Thoracic aorta (tissue), 2 donors: ENCODE results near the gene SPON1. TPM values are rescaled to one million over a fixed set of nuclear protein-coding genes. Genes with fewer than 3 reads are reported as not detected.
A peak's percentile ranks its signal among the peaks of the same experiment; 100 is the strongest.

Source experiments
- ATAC-seq: fragments of 150-250 bp; one replicate; pipeline ENCODE4 v1.8.0; 2017; ENCODE audit warnings: low read depth; ENCODE audit not compliant: insufficient number of reproducible peaks, low FRiP score
- DNase-seq: peaks from one replicate; pipeline ENCODE4 v3.0.0-alpha.2; 2020; ENCODE audit warnings: low spot score
- H3K27ac ChIP-seq, 2 donors: fragments of 200-600 bp; sonication (generic); 1 replicate in 1 of 2; 2 replicates in 1 of 2; pipeline ENCODE4 v1.5.1; 2016; ENCODE audit warnings: mild to moderate bottlenecking in 2 of 2, moderate library complexity in 2 of 2
- H3K27me3 ChIP-seq: fragments of 200-600 bp; sonication (generic); replicated peaks from 2 replicates; pipeline ENCODE4 v1.6.0; 2016; ENCODE audit warnings: mild to moderate bottlenecking; ENCODE audit not compliant: insufficient read depth
- H3K36me3 ChIP-seq: fragments of 200-600 bp; sonication (generic); one replicate; pipeline ENCODE4 v1.5.1; 2016
- H3K4me1 ChIP-seq, 2 donors: fragments of 200-600 bp; sonication (generic); 1 replicate in 1 of 2; 2 replicates in 1 of 2; pipeline versions ENCODE4 v1.5.1 to v1.6.0; 2016; ENCODE audit warnings: low read depth in 2 of 2, mild to moderate bottlenecking in 1 of 2; ENCODE audit not compliant: control insufficient read depth in 1 of 2
- H3K4me3 ChIP-seq: fragments of 200-600 bp; sonication (generic); 2 replicates; pipeline ENCODE4 v1.5.1; 2016; ENCODE audit warnings: mild to moderate bottlenecking
- H3K9me3 ChIP-seq: fragments of 200-600 bp; sonication (generic); 2 replicates; pipeline ENCODE4 v1.5.1; 2016
- CTCF ChIP-seq: fragments of 200-600 bp; sonication (generic); IDR thresholded peaks from one replicate; pipeline ENCODE4 v1.5.1; 2019; ENCODE audit warnings: antibody characterized with exemption
- total RNA-seq, 2 donors: library from RNA; depleted of rRNA; stranded (reverse); fragments of >200 nt; gene quantifications; one replicate each; pipeline versions ENCODE4 v1.1.0 to v1.2.3, GENCODE V29; 2016

The SPON1 gene
- total RNA-seq, 2 donors from 2014 or later: 20.6 to 48.5 TPM

GRCh38 chr11:14308897-14309387, 346.4 kb downstream of the SPON1 start:
- peak; percentile 10 for TF ChIP-seq CTCF
- H3K36me3 ChIP-seq: no peaks in the 10 kb centered on the region
- no peaks in the 10 kb centered on the region for H3K27me3 ChIP-seq
- no peak overlapping the region for H3K27ac ChIP-seq
- no peak overlapping the region for H3K4me3 ChIP-seq
- no peak for DNase-seq
- no peaks in the 10 kb centered on the region for H3K9me3 ChIP-seq
- H3K4me1 ChIP-seq: peaks cover 25 to 52% of the 10 kb centered on the region in 2 donors
- no peak for ATAC-seq

- Histone ChIP-seq H3K27me3 (no peaks in the 10 kb centered on the region), H3K4me1 (peaks cover 25 to 54% of the 10 kb centered on the region in 2 donors), H3K27ac (no peak overlapping the region), H3K4me3 (no peak overlapping the region), H3K36me3 (no peaks in the 10 kb centered on the region), H3K9me3 (no peaks in the 10 kb centered on the region)
- ATAC-seq (no peak), DNase-seq (no peak)
- no peak for TF ChIP-seq CTCF
Observed at GRCh38 chr11:14309425-14310192, 347.1 kb downstream of the SPON1 start.

- ATAC-seq (no peak), DNase-seq (no peak)
- no peak for TF ChIP-seq CTCF
- H3K9me3 ChIP-seq: no peaks in the 10 kb centered on the region
- no peak overlapping the region for H3K4me3 ChIP-seq
- peaks cover 25 to 64% of the 10 kb centered on the region in 2 donors for H3K4me1 ChIP-seq
- H3K36me3 ChIP-seq: no peaks in the 10 kb centered on the region
- no peak overlapping the region for H3K27ac ChIP-seq
- H3K27me3 ChIP-seq: no peaks in the 10 kb centered on the region
Observed at GRCh38 chr11:14310679-14311078, 348.2 kb downstream of the SPON1 start.

- no peak for ATAC-seq
- H3K4me1 ChIP-seq: peaks cover 24 to 69% of the 10 kb centered on the region in 2 donors
- no peak for TF ChIP-seq CTCF
Observed at GRCh38 chr11:14312736-14313438, 350.4 kb downstream of the SPON1 start.

GRCh38 chr11:14314127-14314526, 351.6 kb downstream of the SPON1 start:
- Histone ChIP-seq H3K27me3 (no peaks in the 10 kb centered on the region), H3K4me3 (no peak overlapping the region), H3K4me1 (peaks cover 21 to 68% of the 10 kb centered on the region in 2 donors), H3K9me3 (no peaks in the 10 kb centered on the region), H3K27ac (no peak overlapping the region), H3K36me3 (no peaks in the 10 kb centered on the region)
- no peak for TF ChIP-seq CTCF
- ATAC-seq (no peak), DNase-seq (no peak)

More at GRCh38 chr11:14312736-14313438, 350.4 kb downstream of the SPON1 start:
- Histone ChIP-seq H3K4me3 (no peak overlapping the region), H3K9me3 (no peaks in the 10 kb centered on the region), H3K27ac (peak overlapping the region; percentile 13 to 36), H3K27me3 (no peaks in the 10 kb centered on the region), H3K36me3 (no peaks in the 10 kb centered on the region)
- no peak for DNase-seq
